H1 (cell line): Measurements from ENCODE around the gene NDUFV1.

Experiments
- BRCA1 ChIP-seq: IDR thresholded peaks from 2 replicates; pipeline ENCODE4 v1.6.1; 2012; ENCODE audit warnings: low read depth, low read length, improper control_type of control experiment
- CEBPB ChIP-seq: IDR thresholded peaks from 2 replicates; pipeline ENCODE4 v1.6.1; 2012; ENCODE audit warnings: low read depth, low read length
- CTCF ChIP-seq, 3 experiments: IDR thresholded peaks; 1 replicate in 2 of 3; 2 replicates in 1 of 3; pipeline versions ENCODE4 v1.5.1 to v1.6.1; 2011; ENCODE audit warnings: low read length in 3 of 3, mild to moderate bottlenecking in 3 of 3, inconsistent platforms in 2 of 3, low read depth in 1 of 3, moderate library complexity in 1 of 3; ENCODE audit not compliant: insufficient read depth in 1 of 3; ENCODE audit errors: control extremely low read depth in 1 of 3
- EP300 ChIP-seq, 2 experiments: IDR thresholded peaks; 1 replicate in 1 of 2; 2 replicates in 1 of 2; pipeline ENCODE4 v1.6.1; 2011 to 2012; ENCODE audit warnings: low read depth in 2 of 2, low read length in 2 of 2, mild to moderate bottlenecking in 2 of 2, borderline replicate concordance in 1 of 2, inconsistent platforms in 1 of 2, moderate library complexity in 1 of 2
- GABPA ChIP-seq: IDR thresholded peaks from 2 replicates; pipeline ENCODE4 v1.6.1; 2011; ENCODE audit warnings: mild to moderate bottlenecking, low read length, moderate library complexity, borderline replicate concordance; ENCODE audit not compliant: insufficient read depth
- POLR2A ChIP-seq, 2 experiments: IDR thresholded peaks; 1 replicate in 1 of 2; 2 replicates in 1 of 2; pipeline ENCODE4 v1.6.1; 2011; ENCODE audit warnings: low read depth in 2 of 2, low read length in 2 of 2, mild to moderate bottlenecking in 2 of 2; ENCODE audit errors: control extremely low read depth in 1 of 2
- RAD21 ChIP-seq, 2 experiments: IDR thresholded peaks in 1 of 2; conservative IDR thresholded peaks in 1 of 2; 2 replicates each; pipeline ENCODE4 v1.6.1; 2011; ENCODE audit warnings: low read depth in 2 of 2, low read length in 2 of 2, improper control_type of control experiment in 1 of 2, inconsistent platforms in 1 of 2, mild to moderate bottlenecking in 1 of 2, moderate library complexity in 1 of 2
- RFX5 ChIP-seq: IDR thresholded peaks from 2 replicates; pipeline ENCODE4 v1.6.1; 2011; ENCODE audit warnings: low read depth, low read length, improper control_type of control experiment, borderline replicate concordance
- USF2 ChIP-seq: IDR thresholded peaks from 2 replicates; pipeline ENCODE4 v1.6.1; 2011; ENCODE audit warnings: low read length, improper control_type of control experiment

- TF ChIP-seq RFX5 (no peak), CTCF (IDR thresholded peaks at IDR 0.05; ENCODE audit: control extremely low read depth in 1 of 3, insufficient read depth in 1 of 3, low read depth in 1 of 3, low read length in 3 of 3) (no peak), USF2 (no peak), BRCA1 (no peak), POLR2A (IDR thresholded peaks at IDR 0.05; ENCODE audit: control extremely low read depth in 1 of 2, low read depth in 2 of 2, low read length in 2 of 2) (no peak), EP300 (IDR thresholded peaks at IDR 0.05; ENCODE audit: borderline replicate concordance in 1 of 2, low read depth in 2 of 2, low read length in 2 of 2) (no peak), GABPA (no peak), CEBPB (no peak), RAD21 (IDR thresholded peaks at IDR 0.05 in 1 of 2, conservative IDR thresholded peaks at IDR 0.05 in 1 of 2; ENCODE audit: low read depth in 2 of 2, low read length in 2 of 2) (no peak)
These were observed 5.6 kb upstream of the NDUFV1 start for GRCh38 chr11:67601098-67601497.
